Fibroblast of mammary gland (primary cell): ENCODE measurements around the gene CTSO.
A peak's percentile ranks its signal among the peaks of the same experiment; 100 is the strongest.

Experiments
- DNase-seq: peaks from one replicate; pipeline ENCODE4 v3.0.0-alpha.2; 2010; ENCODE audit warnings: low read depth
- H3K4me3 ChIP-seq: 2 replicates; pipeline ENCODE4 v1.5.1; 2011; ENCODE audit warnings: low read depth, mild to moderate bottlenecking, low read length, moderate library complexity; ENCODE audit not compliant: control insufficient read depth
- TF ChIP-seq, protein P1 (sequence below): conservative IDR thresholded peaks from 2 replicates; pipeline ENCODE4 v1.5.1; 2011; ENCODE audit warnings: low read depth, low read length, inconsistent platforms; ENCODE audit not compliant: control insufficient read depth, insufficient read depth

The CTSO gene, protein sequence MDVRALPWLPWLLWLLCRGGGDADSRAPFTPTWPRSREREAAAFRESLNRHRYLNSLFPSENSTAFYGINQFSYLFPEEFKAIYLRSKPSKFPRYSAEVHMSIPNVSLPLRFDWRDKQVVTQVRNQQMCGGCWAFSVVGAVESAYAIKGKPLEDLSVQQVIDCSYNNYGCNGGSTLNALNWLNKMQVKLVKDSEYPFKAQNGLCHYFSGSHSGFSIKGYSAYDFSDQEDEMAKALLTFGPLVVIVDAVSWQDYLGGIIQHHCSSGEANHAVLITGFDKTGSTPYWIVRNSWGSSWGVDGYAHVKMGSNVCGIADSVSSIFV

DNA sequence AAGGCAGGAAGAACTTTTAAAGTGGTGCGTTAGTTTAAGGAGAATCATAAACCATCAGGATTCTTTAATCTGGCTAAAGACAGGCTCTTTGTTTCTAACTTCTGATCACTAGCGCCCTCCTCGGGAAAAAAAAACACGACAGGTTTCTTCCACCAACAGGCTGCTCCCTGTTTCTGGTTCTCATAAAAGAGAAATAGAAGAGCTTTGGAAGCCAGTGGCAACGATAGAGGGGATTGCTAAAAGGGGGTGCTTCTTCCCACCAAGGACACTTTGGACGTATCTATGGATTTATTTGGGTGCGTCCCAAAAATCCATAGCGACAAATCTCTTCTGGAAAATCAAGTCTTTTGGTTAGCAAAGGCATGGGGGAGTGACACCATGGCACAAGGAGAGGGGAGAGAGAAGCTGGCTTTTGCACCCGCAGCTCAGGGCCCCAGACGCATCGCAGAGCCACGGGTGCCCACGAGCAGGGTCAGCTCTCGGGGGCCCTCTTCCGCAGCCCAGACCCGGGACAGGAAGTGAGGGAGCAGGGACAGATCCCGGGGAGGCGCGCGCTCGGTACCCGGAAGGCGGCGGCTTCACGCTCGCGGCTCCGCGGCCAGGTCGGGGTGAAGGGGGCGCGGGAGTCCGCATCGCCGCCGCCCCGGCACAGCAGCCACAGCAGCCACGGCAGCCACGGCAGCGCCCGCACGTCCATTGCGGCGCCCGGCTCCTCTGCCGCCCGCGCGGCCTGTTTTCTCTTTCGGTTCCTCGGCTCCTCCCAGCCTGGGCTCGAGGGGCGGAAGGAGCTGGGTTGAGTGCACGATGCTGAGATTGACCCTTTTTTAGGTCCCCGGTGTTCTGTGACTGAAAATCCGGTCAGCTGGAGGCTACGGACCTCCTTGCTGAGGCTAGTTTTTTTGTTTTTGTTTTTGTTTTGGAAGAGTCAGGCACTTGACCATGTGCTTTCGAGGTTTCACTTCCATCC is at the start of gene CTSO:
TSS of gene CTSO (minus strand) at position 716 of the 967 bp plus-strand sequence. CDS start at position 697, 19 bp downstream.
- TF ChIP-seq, protein P1, sequence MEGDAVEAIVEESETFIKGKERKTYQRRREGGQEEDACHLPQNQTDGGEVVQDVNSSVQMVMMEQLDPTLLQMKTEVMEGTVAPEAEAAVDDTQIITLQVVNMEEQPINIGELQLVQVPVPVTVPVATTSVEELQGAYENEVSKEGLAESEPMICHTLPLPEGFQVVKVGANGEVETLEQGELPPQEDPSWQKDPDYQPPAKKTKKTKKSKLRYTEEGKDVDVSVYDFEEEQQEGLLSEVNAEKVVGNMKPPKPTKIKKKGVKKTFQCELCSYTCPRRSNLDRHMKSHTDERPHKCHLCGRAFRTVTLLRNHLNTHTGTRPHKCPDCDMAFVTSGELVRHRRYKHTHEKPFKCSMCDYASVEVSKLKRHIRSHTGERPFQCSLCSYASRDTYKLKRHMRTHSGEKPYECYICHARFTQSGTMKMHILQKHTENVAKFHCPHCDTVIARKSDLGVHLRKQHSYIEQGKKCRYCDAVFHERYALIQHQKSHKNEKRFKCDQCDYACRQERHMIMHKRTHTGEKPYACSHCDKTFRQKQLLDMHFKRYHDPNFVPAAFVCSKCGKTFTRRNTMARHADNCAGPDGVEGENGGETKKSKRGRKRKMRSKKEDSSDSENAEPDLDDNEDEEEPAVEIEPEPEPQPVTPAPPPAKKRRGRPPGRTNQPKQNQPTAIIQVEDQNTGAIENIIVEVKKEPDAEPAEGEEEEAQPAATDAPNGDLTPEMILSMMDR: peak; percentile 64
- peak within 1 kb of the TSS; percentile 78 for H3K4me3 ChIP-seq
- peak; percentile 86 for DNase-seq

DNA sequence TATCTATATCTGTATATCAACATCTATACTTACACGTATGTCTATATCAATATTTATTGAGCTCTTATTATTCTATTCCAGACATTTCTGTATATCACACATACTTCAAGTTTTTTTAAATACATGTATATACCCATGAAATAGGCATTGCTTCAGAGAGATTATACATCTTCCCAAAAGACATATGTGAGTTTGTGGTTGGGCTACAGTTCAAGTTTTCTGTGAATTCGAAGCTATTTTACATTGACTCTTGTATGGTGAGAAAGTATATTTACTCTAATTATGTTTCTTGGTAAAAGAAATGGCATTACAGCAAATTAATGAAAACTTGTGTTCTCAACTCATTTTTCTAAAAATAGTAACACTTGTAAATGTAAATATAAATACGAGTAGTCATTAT is 46.8 kb upstream of the CTSO start:
- TF ChIP-seq, protein P1: no peak
- no peak overlapping the region for H3K4me3 ChIP-seq
- DNase-seq: no peak

DNA sequence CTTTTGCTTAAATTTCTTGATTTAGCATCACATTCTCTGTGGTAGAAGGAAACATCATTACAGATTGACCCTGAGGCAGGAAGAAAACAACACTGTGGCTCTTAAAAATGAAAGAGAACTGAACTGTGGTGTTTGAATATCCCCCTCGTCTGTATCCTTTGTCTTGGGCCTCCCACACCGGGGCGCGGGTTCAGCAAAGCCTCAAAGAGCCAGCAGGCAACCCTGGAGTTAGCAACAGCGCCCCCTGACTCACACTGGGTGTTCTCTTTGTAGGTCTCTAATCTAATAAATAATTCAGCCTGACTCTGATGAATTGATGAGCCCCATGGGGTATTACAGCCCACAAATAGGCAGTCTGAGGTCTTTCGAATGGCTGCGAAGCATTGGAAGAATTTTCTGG is 46.1 kb upstream of the CTSO start:
- H3K4me3 ChIP-seq: no peak overlapping the region
- DNase-seq: peak; percentile 29
- TF ChIP-seq, protein P1: peak; percentile 41

DNA sequence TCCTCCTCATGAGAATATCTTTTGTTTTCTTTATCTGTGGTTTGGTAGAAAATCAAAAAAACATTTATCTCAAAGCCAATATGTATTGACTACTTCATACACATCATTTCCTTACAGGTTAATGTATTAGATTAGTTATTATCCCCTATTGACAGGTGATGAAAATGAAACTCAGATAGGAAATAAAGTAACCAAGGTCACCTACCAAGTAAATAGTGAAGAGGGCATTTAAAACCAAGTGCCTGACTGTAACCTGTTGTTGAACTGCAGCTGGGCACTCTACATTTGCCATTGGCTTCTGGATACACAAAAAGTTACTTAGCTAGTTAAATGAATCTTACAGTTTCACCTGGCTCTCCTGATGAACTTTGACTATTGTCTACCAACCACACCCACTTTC is 41.4 kb upstream of the CTSO start:
- no peak overlapping the region for H3K4me3 ChIP-seq
- no peak for DNase-seq
- TF ChIP-seq, protein P1: no peak

DNA sequence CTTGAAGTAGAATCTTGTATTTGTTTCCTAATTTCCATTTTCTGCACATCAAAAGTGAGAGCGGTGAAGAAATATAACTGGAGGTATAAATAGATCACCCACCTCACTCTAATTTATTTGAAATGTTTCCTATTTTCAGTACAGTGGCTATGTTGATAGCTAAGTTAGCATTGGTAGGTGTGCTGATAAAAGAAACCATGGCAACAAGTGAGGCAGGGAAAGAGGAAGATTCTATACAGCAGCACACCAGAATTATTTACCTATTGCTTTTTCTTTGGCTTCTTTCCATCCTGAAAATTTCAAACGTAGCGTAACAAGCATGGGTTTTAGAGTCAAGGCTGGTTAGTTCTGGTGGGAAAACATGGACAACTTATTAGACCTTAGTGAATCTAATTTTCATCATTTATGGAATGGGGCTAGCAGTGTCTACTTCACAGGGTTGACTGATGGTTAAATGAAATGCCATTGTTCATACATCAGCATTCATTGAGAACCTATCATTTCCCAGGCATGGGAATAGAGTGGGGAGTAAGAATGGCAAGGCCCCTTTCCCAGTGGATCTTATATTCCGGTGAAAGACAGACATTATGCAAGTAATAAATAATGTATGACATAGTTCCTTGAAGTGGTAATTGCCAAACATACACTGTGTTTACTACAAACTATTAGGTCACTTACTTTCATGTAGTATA is 30.6 kb upstream of the CTSO start:
- TF ChIP-seq, protein P1: no peak
- no peak for DNase-seq
- H3K4me3 ChIP-seq: no peak overlapping the region

DNA sequence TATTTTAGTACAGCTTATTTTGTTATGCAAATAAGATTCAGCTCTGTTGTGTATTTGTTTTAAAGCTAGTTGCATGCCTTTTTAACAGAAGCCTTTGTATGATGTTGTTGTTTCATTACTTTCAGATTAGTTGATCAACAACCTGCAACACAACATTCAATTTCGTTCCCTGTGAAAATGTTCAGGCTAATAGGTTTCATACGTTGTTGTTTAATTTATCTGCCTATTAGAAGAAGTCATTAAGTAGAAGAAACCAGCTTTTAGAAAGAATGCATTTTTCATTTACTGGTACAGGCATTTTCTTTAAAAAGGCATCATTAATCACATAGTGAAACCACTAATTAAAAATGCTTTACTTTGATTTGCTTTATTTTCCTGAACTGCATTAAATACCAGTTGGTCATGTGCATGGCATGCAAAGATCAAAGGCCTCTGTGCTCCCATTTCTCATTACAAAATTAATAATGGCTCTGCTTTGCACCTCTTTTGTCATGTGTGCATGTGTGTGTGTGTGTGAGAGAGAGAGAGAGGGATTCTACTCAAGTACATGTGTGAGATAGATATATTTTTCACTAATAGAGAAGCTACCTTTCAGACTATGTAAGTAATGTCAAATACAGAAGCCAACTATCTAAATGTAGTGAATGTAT is 29.2 kb upstream of the CTSO start:
- H3K4me3 ChIP-seq: no peak overlapping the region
- no peak for DNase-seq
- TF ChIP-seq, protein P1: no peak
